Spleen (tissue), 7 donors: ENCODE results near the gene PTPRZ1.

Source experiments
- CTCF ChIP-seq, 11 experiments: fragments of 200-600 bp in 7 of 11; fragments of 450-650 bp in 4 of 11; sonication (generic) in 4 of 11; IDR thresholded peaks in 8 of 11; conservative IDR thresholded peaks in 3 of 11; 1 replicate in 7 of 11; 2 replicates in 4 of 11; pipeline versions ENCODE4 v1.4.0 to v1.8.0; 2016 to 2021; ENCODE audit warnings: antibody characterized with exemption in 11 of 11, inconsistent platforms in 4 of 11, mild to moderate bottlenecking in 1 of 11
- POLR2A ChIP-seq, 3 donors: fragments of 450-650 bp; IDR thresholded peaks; one replicate each; pipeline ENCODE4 v1.5.1; 2017; ENCODE audit warnings: antibody characterized with exemption in 3 of 3, mild to moderate bottlenecking in 1 of 3
- POLR2AphosphoS5 ChIP-seq, 3 donors: sonication (generic); formaldehyde crosslinking; IDR thresholded peaks; one replicate each; pipeline ENCODE4 v1.5.1; 2017; ENCODE audit warnings: antibody characterized with exemption in 3 of 3
- donor health status: DM: no; HTN: no; CAD: no; lungs with moderate emphysema.
- donor health status: DM: no; HTN: no; CAD: no.
- donor health status: DM: no; HTN: no; CAD: no.

GRCh38 chr7:122018032-122018431, 145.1 kb downstream of the PTPRZ1 start:
- TF ChIP-seq CTCF (IDR thresholded peaks at IDR 0.05 in 8 of 11, conservative IDR thresholded peaks at IDR 0.05 in 3 of 11): no peak
- no peak for TF ChIP-seq POLR2AphosphoS5 (IDR thresholded peaks at IDR 0.05)
- no peak for TF ChIP-seq POLR2A (IDR thresholded peaks at IDR 0.05)
